Parathyroid adenoma (tissue), 2 donors: ENCODE results near the gene ZNF76.

Source experiments
- H2AFZ ChIP-seq: fragments of 300-600 bp; sonication (generic); one replicate; pipeline ENCODE4 v1.7.0; 2017; ENCODE audit warnings: antibody characterized with exemption, mild to moderate bottlenecking
- H3K27ac ChIP-seq: fragments of 300-600 bp; sonication (generic); one replicate; pipeline ENCODE4 v1.7.0; 2017
- H3K27me3 ChIP-seq: fragments of 300-600 bp; sonication (generic); one replicate; pipeline ENCODE4 v1.7.0; 2017; ENCODE audit warnings: low read length; ENCODE audit not compliant: control insufficient read depth, insufficient read depth
- H3K36me3 ChIP-seq: fragments of 300-600 bp; sonication (generic); one replicate; pipeline ENCODE4 v1.7.0; 2017; ENCODE audit warnings: low read length; ENCODE audit not compliant: control insufficient read depth, insufficient read depth
- H3K4me1 ChIP-seq: fragments of 300-600 bp; sonication (generic); one replicate; pipeline ENCODE4 v1.7.0; 2017; ENCODE audit warnings: control low read depth
- H3K4me2 ChIP-seq: fragments of 300-600 bp; sonication (generic); one replicate; pipeline ENCODE4 v1.7.0; 2017; ENCODE audit warnings: low read length
- H3K4me3 ChIP-seq: fragments of 300-600 bp; sonication (generic); one replicate; pipeline ENCODE4 v1.7.0; 2017; ENCODE audit warnings: low read depth, low read length
- H3K79me2 ChIP-seq: fragments of 300-600 bp; sonication (generic); one replicate; pipeline ENCODE4 v1.7.0; 2017; ENCODE audit warnings: control low read depth
- H3K9ac ChIP-seq: fragments of 300-600 bp; sonication (generic); one replicate; pipeline ENCODE4 v1.7.0; 2017; ENCODE audit warnings: mild to moderate bottlenecking
- H3K9me3 ChIP-seq: fragments of 300-600 bp; sonication (generic); one replicate; pipeline ENCODE4 v1.7.0; 2017; ENCODE audit warnings: low read length; ENCODE audit not compliant: control insufficient read depth
- TF ChIP-seq, protein P1 (sequence below): fragments of 300-600 bp; sonication (generic); IDR thresholded peaks from one replicate; pipeline ENCODE4 v1.7.0; 2017; ENCODE audit warnings: antibody characterized with exemption, mild to moderate bottlenecking
- donor health status: primary hyperparathyroidism.

The ZNF76 gene

DNA sequence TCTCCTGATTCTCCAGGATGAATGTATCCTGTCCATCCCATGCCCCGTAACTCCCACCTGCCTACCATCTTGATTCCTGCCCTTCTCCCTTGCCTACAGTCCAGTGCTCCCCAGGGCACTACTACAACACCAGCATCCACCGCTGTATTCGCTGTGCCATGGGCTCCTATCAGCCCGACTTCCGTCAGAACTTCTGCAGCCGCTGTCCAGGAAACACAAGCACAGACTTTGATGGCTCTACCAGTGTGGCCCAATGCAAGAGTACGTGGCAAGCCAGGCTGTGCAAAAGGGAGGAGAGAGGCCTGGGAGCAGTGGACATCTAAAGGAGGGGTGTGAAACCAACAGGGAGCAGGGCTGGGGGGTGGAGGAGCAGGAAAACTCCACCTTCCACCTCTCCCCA lies 15.0 kb upstream of the ZNF76 start:
- Histone ChIP-seq H2AFZ (no peak overlapping the region), H3K4me3 (no peak overlapping the region), H3K9ac (no peak overlapping the region), H3K27ac (no peak overlapping the region), H3K27me3 (no peaks in the 10 kb centered on the region), H3K9me3 (no peaks in the 10 kb centered on the region), H3K79me2 (peaks cover 13% of the 10 kb centered on the region), H3K36me3 (no peaks in the 10 kb centered on the region), H3K4me2 (no peak overlapping the region), H3K4me1 (peaks cover 6% of the 10 kb centered on the region)
- TF ChIP-seq, protein P1, sequence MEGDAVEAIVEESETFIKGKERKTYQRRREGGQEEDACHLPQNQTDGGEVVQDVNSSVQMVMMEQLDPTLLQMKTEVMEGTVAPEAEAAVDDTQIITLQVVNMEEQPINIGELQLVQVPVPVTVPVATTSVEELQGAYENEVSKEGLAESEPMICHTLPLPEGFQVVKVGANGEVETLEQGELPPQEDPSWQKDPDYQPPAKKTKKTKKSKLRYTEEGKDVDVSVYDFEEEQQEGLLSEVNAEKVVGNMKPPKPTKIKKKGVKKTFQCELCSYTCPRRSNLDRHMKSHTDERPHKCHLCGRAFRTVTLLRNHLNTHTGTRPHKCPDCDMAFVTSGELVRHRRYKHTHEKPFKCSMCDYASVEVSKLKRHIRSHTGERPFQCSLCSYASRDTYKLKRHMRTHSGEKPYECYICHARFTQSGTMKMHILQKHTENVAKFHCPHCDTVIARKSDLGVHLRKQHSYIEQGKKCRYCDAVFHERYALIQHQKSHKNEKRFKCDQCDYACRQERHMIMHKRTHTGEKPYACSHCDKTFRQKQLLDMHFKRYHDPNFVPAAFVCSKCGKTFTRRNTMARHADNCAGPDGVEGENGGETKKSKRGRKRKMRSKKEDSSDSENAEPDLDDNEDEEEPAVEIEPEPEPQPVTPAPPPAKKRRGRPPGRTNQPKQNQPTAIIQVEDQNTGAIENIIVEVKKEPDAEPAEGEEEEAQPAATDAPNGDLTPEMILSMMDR, result no peak

DNA sequence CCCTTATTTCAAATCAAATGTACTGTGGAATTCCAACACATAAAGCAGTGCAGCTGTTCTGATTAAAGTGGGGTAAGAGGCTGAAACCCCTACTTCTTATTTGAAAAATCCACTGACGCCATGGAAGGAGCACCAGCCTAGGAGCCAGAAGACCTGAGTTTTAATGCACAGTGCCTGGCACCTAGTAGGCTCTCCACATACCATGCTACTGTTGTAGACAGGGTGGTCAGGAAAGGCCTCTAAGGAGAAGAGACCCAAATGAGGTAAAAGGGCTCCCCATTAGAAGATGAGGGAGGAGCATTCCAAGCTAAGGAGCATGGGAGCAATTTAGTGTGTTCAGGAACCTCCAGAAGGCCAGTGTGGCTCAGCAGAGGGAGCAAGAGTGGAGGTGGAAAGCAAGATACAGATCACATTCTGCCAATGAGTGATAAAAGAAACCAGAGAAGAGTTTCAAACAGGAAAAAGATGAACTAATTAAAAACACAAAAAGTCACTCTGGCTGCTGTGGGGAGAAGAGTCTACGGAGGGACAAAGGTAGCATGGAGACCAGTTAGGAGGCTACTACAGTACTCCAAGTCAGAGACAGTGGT lies 11.8 kb upstream of the ZNF76 start:
- Histone ChIP-seq H3K9ac (no peak overlapping the region), H3K27ac (no peak overlapping the region), H2AFZ (no peak overlapping the region), H3K9me3 (no peaks in the 10 kb centered on the region), H3K27me3 (no peaks in the 10 kb centered on the region), H3K4me2 (no peak overlapping the region), H3K79me2 (peaks cover 7% of the 10 kb centered on the region), H3K4me3 (no peak overlapping the region), H3K4me1 (peaks cover 6% of the 10 kb centered on the region), H3K36me3 (no peaks in the 10 kb centered on the region)
- TF ChIP-seq, protein P1, result no peak

DNA sequence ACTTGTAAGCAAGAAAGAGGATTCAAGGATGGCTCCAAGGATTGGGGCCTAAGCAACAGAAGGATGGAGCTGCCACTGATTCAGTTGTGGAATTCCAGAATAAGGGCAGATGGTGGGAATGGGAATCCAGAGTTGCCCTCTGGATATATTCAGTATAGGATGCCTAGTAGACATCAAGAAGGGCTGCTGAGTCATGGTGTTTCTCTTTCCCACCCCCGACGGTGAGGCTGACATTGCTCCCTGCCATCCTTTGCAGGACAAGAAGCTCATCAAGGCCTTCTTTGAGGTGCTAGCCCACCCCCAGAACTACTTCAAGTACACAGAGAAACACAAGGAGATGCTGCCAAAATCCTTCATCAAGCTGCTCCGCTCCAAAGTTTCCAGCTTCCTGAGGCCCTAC lies 11.2 kb upstream of the ZNF76 start:
- H3K27me3 ChIP-seq, result no peaks in the 10 kb centered on the region
- no peaks in the 10 kb centered on the region for H3K36me3 ChIP-seq
- peaks cover 6% of the 10 kb centered on the region for H3K4me1 ChIP-seq
- H3K4me3 ChIP-seq, result no peak overlapping the region
- H3K79me2 ChIP-seq, result peaks cover 7% of the 10 kb centered on the region
- TF ChIP-seq, protein P1, result no peak
- no peak overlapping the region for H3K4me2 ChIP-seq
- no peak overlapping the region for H2AFZ ChIP-seq
- no peak overlapping the region for H3K9ac ChIP-seq
- no peaks in the 10 kb centered on the region for H3K9me3 ChIP-seq
- H3K27ac ChIP-seq, result no peak overlapping the region

DNA sequence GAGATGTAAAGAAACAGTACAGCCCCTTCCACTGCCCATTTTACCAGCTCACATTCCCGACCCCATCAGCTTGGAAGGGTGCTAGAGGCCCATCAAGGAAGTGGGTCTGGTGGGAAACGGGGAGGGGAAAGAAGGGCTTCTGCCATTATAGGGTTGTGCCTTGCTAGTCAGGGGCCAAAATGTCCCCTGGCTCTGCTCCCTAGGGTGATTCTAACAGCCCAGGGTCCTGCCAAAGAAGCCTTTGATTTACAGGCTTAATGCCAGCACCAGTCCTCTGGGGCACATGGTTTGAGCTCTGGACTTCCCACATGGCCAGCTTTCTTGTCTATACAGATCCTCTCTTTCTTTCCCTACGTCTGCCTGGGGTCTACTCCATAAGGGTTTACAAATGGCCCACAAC lies 10.6 kb upstream of the ZNF76 start:
- peaks cover 7% of the 10 kb centered on the region for H3K79me2 ChIP-seq
- H3K36me3 ChIP-seq, result no peaks in the 10 kb centered on the region
- no peaks in the 10 kb centered on the region for H3K27me3 ChIP-seq

DNA sequence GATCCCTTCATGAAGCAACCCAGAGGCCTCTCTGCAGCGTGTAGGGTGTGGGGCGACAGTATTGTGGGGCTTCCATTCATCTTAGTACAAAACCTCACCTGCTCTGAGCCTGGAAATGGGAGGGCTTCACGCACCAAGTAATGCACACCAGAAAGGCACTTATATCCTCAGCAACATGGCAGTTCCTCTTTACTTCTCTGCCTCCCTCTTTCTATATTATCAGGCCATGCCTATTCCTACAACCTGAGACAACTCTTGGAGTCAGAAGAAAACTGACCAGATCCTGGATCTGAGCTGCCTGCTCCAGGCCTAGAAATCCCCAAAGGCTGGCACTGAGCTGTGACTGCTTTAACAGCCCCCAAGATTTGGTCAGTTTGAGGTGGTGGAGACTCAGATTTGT lies 7.6 kb upstream of the ZNF76 start:
- H3K9ac ChIP-seq, result no peak overlapping the region
- no peaks in the 10 kb centered on the region for H3K36me3 ChIP-seq
- H3K27me3 ChIP-seq, result no peaks in the 10 kb centered on the region
- no peaks in the 10 kb centered on the region for H3K9me3 ChIP-seq
- H3K79me2 ChIP-seq, result peaks cover 11% of the 10 kb centered on the region
- TF ChIP-seq, protein P1, result no peak
- no peak overlapping the region for H3K4me3 ChIP-seq
- H3K27ac ChIP-seq, result no peak overlapping the region
- H3K4me2 ChIP-seq, result no peak overlapping the region
- no peak overlapping the region for H2AFZ ChIP-seq
- H3K4me1 ChIP-seq, result peaks cover 6% of the 10 kb centered on the region

More for the DNA sequence above, 10.6 kb upstream of the ZNF76 start:
- H3K9me3 ChIP-seq, result no peaks in the 10 kb centered on the region
- H2AFZ ChIP-seq, result no peak overlapping the region
- no peak overlapping the region for H3K27ac ChIP-seq
- TF ChIP-seq, protein P1, result no peak
- peaks cover 6% of the 10 kb centered on the region for H3K4me1 ChIP-seq
- no peak overlapping the region for H3K4me3 ChIP-seq
- no peak overlapping the region for H3K9ac ChIP-seq
- H3K4me2 ChIP-seq, result no peak overlapping the region
